Renal cortex interstitium (tissue), 11 donors: ENCODE measurements around the gene COL4A4. TPM values are rescaled to one million over a fixed set of nuclear protein-coding genes. Genes with fewer than 3 reads are reported as not detected.
A peak's percentile ranks its signal among the peaks of the same experiment; 100 is the strongest.

Experiments
- DNase-seq, 11 donors: peaks; one replicate each; pipeline ENCODE4 v3.0.0-alpha.2; 2013; ENCODE audit warnings: low read depth in 9 of 11, low spot score in 4 of 11; ENCODE audit errors: extremely low read depth in 1 of 11
- polyA plus RNA-seq, 3 donors: library from polyadenylated mRNA; unstranded; fragments of 120-200 nt; gene quantifications; one replicate each; pipeline ENCODE4 v1.2.1, GENCODE V29; 2013; ENCODE audit not compliant: insufficient read length in 3 of 3

The COL4A4 gene
- polyA plus RNA-seq, 3 donors = 41.4 to 56.0 (median 48.3) TPM

- no peak for DNase-seq
Measured at GRCh38 chr2:227006189-227006897, 157.7 kb downstream of the COL4A4 start.

- no peak for DNase-seq
Measured at GRCh38 chr2:227004482-227004881, 159.5 kb downstream of the COL4A4 start.

- no peak for DNase-seq
Measured at GRCh38 chr2:227000123-227000522, 163.9 kb downstream of the COL4A4 start.

GRCh38 chr2:226999661-227000060, 164.3 kb downstream of the COL4A4 start:
- DNase-seq = no peak

GRCh38 chr2:226995625-226996041, 168.4 kb downstream of the COL4A4 start:
- DNase-seq = peak in 1 of 11 donors; percentile 19

GRCh38 chr2:226994775-226995174, 169.2 kb downstream of the COL4A4 start:
- no peak for DNase-seq

- no peak for DNase-seq
Measured at GRCh38 chr2:226993171-226993570, 170.8 kb downstream of the COL4A4 start.

- DNase-seq = no peak
Measured at GRCh38 chr2:226991663-226992062, 172.3 kb downstream of the COL4A4 start.

GRCh38 chr2:226985583-226985946, 178.4 kb downstream of the COL4A4 start:
- no peak for DNase-seq

GRCh38 chr2:226984750-226985582, 179.0 kb downstream of the COL4A4 start:
- peak; percentile 40 to 83 (median 68) for DNase-seq

GRCh38 chr2:226983895-226984749, 179.9 kb downstream of the COL4A4 start:
- no peak for DNase-seq

GRCh38 chr2:226981791-226982326, 182.1 kb downstream of the COL4A4 start:
- DNase-seq = no peak

GRCh38 chr2:226979004-226979403, 185.0 kb downstream of the COL4A4 start:
- no peak for DNase-seq

- DNase-seq = no peak
Measured at GRCh38 chr2:226978300-226978699, 185.7 kb downstream of the COL4A4 start.

- DNase-seq = no peak
Measured at GRCh38 chr2:226977775-226978190, 186.2 kb downstream of the COL4A4 start.

GRCh38 chr2:226973816-226974215, 190.2 kb downstream of the COL4A4 start:
- DNase-seq = no peak

GRCh38 chr2:226971770-226972169, 192.2 kb downstream of the COL4A4 start:
- no peak for DNase-seq

- DNase-seq = no peak
Measured at GRCh38 chr2:226971084-226971483, 192.9 kb downstream of the COL4A4 start.

- no peak for DNase-seq
Measured at GRCh38 chr2:226970362-226970761, 193.6 kb downstream of the COL4A4 start.
